H1 (cell line): ENCODE measurements around the gene RUFY4. TPM values are rescaled to one million over a fixed set of nuclear protein-coding genes. Genes with fewer than 3 reads are reported as not detected.

Source experiments
- CTCF ChIA-PET: fragments of 300-600 bp; sonication (Branson Sonifier 250); formaldehyde crosslinking; loops from one replicate; lab custom pipeline; 2021; ENCODE audit not compliant: partially characterized antibody; lab: Charles Lee
- POLR2A ChIA-PET: fragments of 300-600 bp; sonication (Branson Sonifier 250); formaldehyde crosslinking; loops from one replicate; lab custom pipeline; 2021; ENCODE audit warnings: inconsistent platforms; ENCODE audit not compliant: partially characterized antibody; lab: Charles Lee
- DNase-seq, 2 experiments: peaks; one replicate each; pipeline versions ENCODE4 v3.0.0 to v3.0.0-alpha.2; 2010 to 2022; ENCODE audit warnings: low spot score in 2 of 2, low read depth in 1 of 2, mixed read lengths in 1 of 2
- FAIRE-seq: peaks from 2 replicates; lab custom pipeline; 2011; peaks lifted over from hg19 to GRCh38; lab: Jason Lieb, UNC
- H2AFZ ChIP-seq: 2 replicates; pipeline ENCODE4 v1.8.1; 2012; ENCODE audit warnings: low read length, inconsistent platforms
- H2AK5ac ChIP-seq: 2 replicates; pipeline ENCODE4 v1.6.1; 2013; ENCODE audit warnings: low read depth, low read length
- H2BK120ac ChIP-seq: replicated peaks from 2 replicates; pipeline ENCODE3; 2013; ENCODE audit warnings: low read depth, low read length, inconsistent platforms
- H2BK12ac ChIP-seq: 2 replicates; pipeline ENCODE4 v1.6.1; 2013; ENCODE audit warnings: low read depth, low read length
- H2BK15ac ChIP-seq: 2 replicates; pipeline ENCODE4 v1.6.1; 2013; ENCODE audit warnings: low read length
- H2BK20ac ChIP-seq: 2 replicates; pipeline ENCODE4 v1.6.1; 2013; ENCODE audit warnings: low read length
- H2BK5ac ChIP-seq: 2 replicates; pipeline ENCODE4 v1.6.1; 2013; ENCODE audit warnings: low read depth, low read length
- H3K14ac ChIP-seq: 2 replicates; pipeline ENCODE4 v1.6.1; 2013; ENCODE audit warnings: inconsistent platforms; ENCODE audit not compliant: insufficient read length
- H3K18ac ChIP-seq: 2 replicates; pipeline ENCODE4 v1.6.1; 2013; ENCODE audit warnings: low read length; ENCODE audit errors: extremely low read depth
- H3K23ac ChIP-seq: 2 replicates; pipeline ENCODE4 v1.6.1; 2013; ENCODE audit warnings: inconsistent platforms; ENCODE audit not compliant: insufficient read length
- H3K23me2 ChIP-seq: 2 replicates; pipeline ENCODE4 v1.6.1; 2013; ENCODE audit warnings: low read depth, low read length
- H3K27ac ChIP-seq: 2 replicates; pipeline ENCODE4 v1.6.1; 2011; ENCODE audit warnings: low read depth, low read length, inconsistent platforms
- H3K27me3 ChIP-seq, 4 experiments: replicated peaks in 1 of 4; 1 replicate in 1 of 4; 2 replicates in 3 of 4; pipeline versions ENCODE4 v1.6.1 to v1.8.1; 2011 to 2013; ENCODE audit warnings: low read length in 3 of 4, mild to moderate bottlenecking in 3 of 4, inconsistent platforms in 2 of 4, mixed read lengths in 2 of 4, moderate library complexity in 1 of 4; ENCODE audit not compliant: control insufficient read depth in 3 of 4, insufficient read depth in 3 of 4; ENCODE audit errors: extremely low read depth in 1 of 4
- H3K36me3 ChIP-seq, 4 experiments: 2 replicates each; pipeline versions ENCODE4 v1.6.1 to v1.8.1; 2011 to 2013; ENCODE audit warnings: mild to moderate bottlenecking in 4 of 4, low read length in 3 of 4, moderate library complexity in 2 of 4, control low read depth in 1 of 4, inconsistent platforms in 1 of 4; ENCODE audit not compliant: insufficient read depth in 4 of 4, control insufficient read depth in 2 of 4
- H3K4ac ChIP-seq: replicated peaks from 2 replicates; pipeline ENCODE3; 2013; ENCODE audit warnings: low read length, low read depth, mixed read lengths, inconsistent platforms; ENCODE audit not compliant: insufficient read length
- H3K4me1 ChIP-seq, 4 experiments: replicated peaks in 1 of 4; 1 replicate in 1 of 4; 2 replicates in 3 of 4; pipeline versions ENCODE4 v1.6.1 to v1.8.1; 2011 to 2013; ENCODE audit warnings: low read length in 3 of 4, inconsistent platforms in 2 of 4, mixed read lengths in 1 of 4; ENCODE audit not compliant: insufficient read depth in 4 of 4, control insufficient read depth in 3 of 4
- H3K4me2 ChIP-seq, 2 experiments: 2 replicates each; pipeline versions ENCODE4 v1.6.1 to v1.8.1; 2011 to 2013; ENCODE audit warnings: low read depth in 2 of 2, low read length in 2 of 2, control low read depth in 1 of 2, inconsistent platforms in 1 of 2, mild to moderate bottlenecking in 1 of 2; ENCODE audit not compliant: insufficient read depth in 1 of 2
- H3K4me3 ChIP-seq, 4 experiments: fragments of 200-600, 300-600 bp in 1 of 4; sonication (generic), shearing (Covaris generic), sonication (Bioruptor Twin) in 1 of 4; 2 replicates each; pipeline versions ENCODE4 v1.5.1 to v1.8.1; 2011 to 2016; ENCODE audit warnings: low read length in 4 of 4, low read depth in 3 of 4, control low read depth in 2 of 4, inconsistent platforms in 2 of 4, mild to moderate bottlenecking in 2 of 4, mixed read lengths in 1 of 4, moderate library complexity in 1 of 4; ENCODE audit not compliant: insufficient read depth in 2 of 4; ENCODE audit errors: extremely low read depth in 1 of 4
- H3K56ac ChIP-seq: replicated peaks from 2 replicates; pipeline ENCODE3; 2013; ENCODE audit warnings: low read depth, mild to moderate bottlenecking, mixed read lengths, low read length, inconsistent platforms; ENCODE audit not compliant: insufficient read length
- H3K79me1 ChIP-seq: 2 replicates; pipeline ENCODE4 v1.6.1; 2013; ENCODE audit warnings: low read depth, low read length, control low read depth
- H3K79me2 ChIP-seq, 2 experiments: 2 replicates each; pipeline versions ENCODE4 v1.6.1 to v1.8.1; 2012 to 2013; ENCODE audit warnings: low read length in 2 of 2, mild to moderate bottlenecking in 2 of 2, inconsistent platforms in 1 of 2; ENCODE audit not compliant: insufficient read depth in 2 of 2, control insufficient read depth in 1 of 2
- H3K9ac ChIP-seq, 4 experiments: replicated peaks in 1 of 4; 1 replicate in 1 of 4; 2 replicates in 3 of 4; pipeline versions ENCODE4 v1.6.1 to v1.8.1; 2011 to 2013; ENCODE audit warnings: low read depth in 3 of 4, low read length in 3 of 4, control low read depth in 2 of 4, mild to moderate bottlenecking in 2 of 4, moderate library complexity in 2 of 4, inconsistent platforms in 1 of 4; ENCODE audit errors: extremely low read depth in 1 of 4
- H3K9me3 ChIP-seq, 2 experiments: 2 replicates each; pipeline versions ENCODE4 v1.6.1 to v1.8.1; 2012 to 2013; ENCODE audit warnings: mild to moderate bottlenecking in 2 of 2, moderate library complexity in 2 of 2, control low read depth in 1 of 2, inconsistent platforms in 1 of 2, low read depth in 1 of 2, low read length in 1 of 2, mixed read lengths in 1 of 2; ENCODE audit not compliant: insufficient read depth in 2 of 2
- H4K20me1 ChIP-seq, 2 experiments: replicated peaks in 1 of 2; 2 replicates each; pipeline versions ENCODE3 to v1.8.1; 2011 to 2013; ENCODE audit warnings: inconsistent platforms in 2 of 2, low read length in 2 of 2, mild to moderate bottlenecking in 1 of 2; ENCODE audit not compliant: insufficient read depth in 2 of 2, control insufficient read depth in 1 of 2
- H4K5ac ChIP-seq: 2 replicates; pipeline ENCODE4 v1.6.1; 2013; ENCODE audit warnings: low read length, low read depth, mixed read lengths, inconsistent platforms; ENCODE audit not compliant: insufficient read length
- H4K8ac ChIP-seq: 2 replicates; pipeline ENCODE4 v1.8.0; 2013; ENCODE audit warnings: mild to moderate bottlenecking, moderate library complexity, low read length, inconsistent platforms; ENCODE audit not compliant: insufficient read depth; ENCODE audit errors: extremely low read depth
- H4K91ac ChIP-seq: replicated peaks from 2 replicates; pipeline ENCODE3; 2013; ENCODE audit warnings: low read length, mixed read lengths, inconsistent platforms; ENCODE audit not compliant: insufficient read length
- ATF3 ChIP-seq: IDR thresholded peaks from 2 replicates; pipeline ENCODE4 v1.6.1; 2011; ENCODE audit warnings: low read depth, mild to moderate bottlenecking, low read length; ENCODE audit not compliant: insufficient read depth
- BCL11A ChIP-seq, 2 experiments: IDR thresholded peaks; one replicate each; pipeline ENCODE4 v1.6.1; 2011; ENCODE audit warnings: low read depth in 2 of 2, low read length in 2 of 2, mild to moderate bottlenecking in 2 of 2
- CBX5 ChIP-seq: fragments of 300-800, 300-1000 bp; sonication (generic); IDR thresholded peaks from 2 replicates; pipeline ENCODE4 v1.7.1; 2016; ENCODE audit warnings: antibody characterized with exemption, low read length, low read depth
- JUN ChIP-seq: IDR thresholded peaks from 2 replicates; pipeline ENCODE4 v1.6.1; 2011; ENCODE audit warnings: low read depth, mild to moderate bottlenecking, improper control_type of control experiment, low read length
- MAFK ChIP-seq: IDR thresholded peaks from 2 replicates; pipeline ENCODE4 v1.6.1; 2012; ENCODE audit warnings: low read depth, mild to moderate bottlenecking, improper control_type of control experiment, low read length
- POLR2A ChIP-seq, 2 experiments: IDR thresholded peaks; 1 replicate in 1 of 2; 2 replicates in 1 of 2; pipeline ENCODE4 v1.6.1; 2011; ENCODE audit warnings: low read depth in 2 of 2, low read length in 2 of 2, mild to moderate bottlenecking in 2 of 2; ENCODE audit errors: control extremely low read depth in 1 of 2
- RFX5 ChIP-seq: IDR thresholded peaks from 2 replicates; pipeline ENCODE4 v1.6.1; 2011; ENCODE audit warnings: low read depth, low read length, improper control_type of control experiment, borderline replicate concordance
- SIN3A ChIP-seq, 2 experiments: IDR thresholded peaks in 1 of 2; conservative IDR thresholded peaks in 1 of 2; 2 replicates each; pipeline ENCODE4 v1.6.1; 2011 to 2012; ENCODE audit warnings: low read length in 2 of 2, improper control_type of control experiment in 1 of 2, low read depth in 1 of 2, mild to moderate bottlenecking in 1 of 2
- TBP ChIP-seq: IDR thresholded peaks from 2 replicates; pipeline ENCODE4 v1.6.1; 2011; ENCODE audit warnings: low read depth, low read length, improper control_type of control experiment
- WGBS, 2 experiments: shearing (Covaris generic) in 1 of 2; methylation state at CpG; one replicate each; pipeline versions ENCODE4 v1.1.6 to v1.1.7; 2013 to 2015; ENCODE audit warnings: low lambda C conversion rate in 2 of 2, mixed read lengths in 2 of 2, inconsistent platforms in 1 of 2, low coverage in 1 of 2, missing lambda C conversion rate in 1 of 2; ENCODE audit not compliant: insufficient replicate concordance in 2 of 2, insufficient coverage in 1 of 2, insufficient read length in 1 of 2; ENCODE audit errors: extremely low coverage in 1 of 2, missing lambda C conversion rate in 1 of 2; 5-methylcytosine and 5-hydroxymethylcytosine counted together
- polyA plus RNA-seq, 7 experiments: library from polyadenylated mRNA; depleted of rRNA in 3 of 7; stranded (reverse) in 5 of 7; unstranded in 2 of 7; fragments of >200 nt in 5 of 7; fragments of 200-250 nt in 2 of 7; gene quantifications; 1 replicate in 5 of 7; 2 replicates in 1 of 7; 4 replicates in 1 of 7; pipeline versions ENCODE4 v1.2.1 to v1.2.3, GENCODE V29; 2011 to 2013; ENCODE audit warnings: missing spikeins in 2 of 7, mixed read lengths in 2 of 7
- total RNA-seq: library from RNA; stranded (reverse); fragmentation: NEBNext Ultra II Directional; extraction: Animal tissue kit (Norgen Biotek cat#: 25700); gene quantifications from 2 replicates; pipeline ENCODE4 v1.2.1, GENCODE V29; 2021

RUFY4 gene
- total and polyA plus RNA-seq, 2 of the 8 experiments (the other 6 are each of a cell fraction or from before 2014, with no cell fraction given) = 0.32 to 0.38 TPM

GRCh38 chr2:218069606-218070300 lies 700 bp downstream of the RUFY4 start:
- Histone ChIP-seq H2BK120ac (no peak overlapping the region), H4K20me1 (no peaks in the 10 kb centered on the region), H3K4ac (no peak overlapping the region), H3K23ac (no peak overlapping the region), H3K4me3 (no peak overlapping the region), H2BK15ac (no peak overlapping the region), H3K27ac (no peak overlapping the region), H3K4me2 (no peak overlapping the region), H3K14ac (no peak overlapping the region), H4K8ac (no peak overlapping the region), H3K18ac (no peak overlapping the region), H3K9me3 (no peaks in the 10 kb centered on the region), H3K79me1 (no peaks in the 10 kb centered on the region), H2BK20ac (no peak overlapping the region), H3K56ac (no peak overlapping the region), H4K91ac (no peak overlapping the region), H2AK5ac (peak overlapping the region; percentile 75; the same call in 1 of the 2 replicates), H3K9ac (no peak overlapping the region), H2BK12ac (no peak overlapping the region), H3K4me1 (peaks cover 0 to 16% (median 8%) of the 10 kb centered on the region in 4 experiments; a peak in 6 of 7 replicates), H3K27me3 (peaks cover 0 to 5% (median 3%) of the 10 kb centered on the region in 4 experiments; a peak in 4 of 7 replicates), H4K5ac (no peak overlapping the region), H3K79me2 (no peaks in the 10 kb centered on the region), H2AFZ (no peak overlapping the region), H2BK5ac (no peak overlapping the region), H3K36me3 (no peaks in the 10 kb centered on the region), H3K23me2 (no peaks in the 10 kb centered on the region)
- no peak for TF ChIP-seq ATF3
- no peak for TF ChIP-seq BCL11A (IDR thresholded peaks at IDR 0.05; ENCODE audit: low read depth in 2 of 2, low read length in 2 of 2)
- TF ChIP-seq JUN = no peak
- no peak for TF ChIP-seq CBX5
- no peak for TF ChIP-seq MAFK
- no peak for TF ChIP-seq SIN3A (conservative IDR thresholded peaks at IDR 0.05 in 1 of 2, IDR thresholded peaks at IDR 0.05 in 1 of 2; ENCODE audit: low read depth in 1 of 2, low read length in 2 of 2)
- no peak for TF ChIP-seq RFX5
- TF ChIP-seq TBP = no peak
- TF ChIP-seq POLR2A (IDR thresholded peaks at IDR 0.05; ENCODE audit: control extremely low read depth in 1 of 2, low read depth in 2 of 2, low read length in 2 of 2) = no peak
- FAIRE-seq = no peak
- 53% methylated on average over 9 of the region's 9 CpGs; no CpG with 5 or more reads in 1 of the 2 experiments for WGBS, 2 experiments
- DNase-seq = no peak
- POLR2A ChIA-PET = interaction anchor here (1.0 kb wide), 1 partner anchor 36 kb away, joined by 3 read pairs; no protein-coding TSS in a partner anchor
- CTCF ChIA-PET = interaction anchor here (0.9 to 2.9 kb wide), 17 partner anchors 9 to 284 kb away, joined by 3 to 10 read pairs (median 6); no protein-coding TSS in a partner anchor
